Lower leg skin (tissue), 3 donors: ENCODE measurements around the gene CCDC70.

Experiments used
- POLR2A ChIP-seq, 2 donors: fragments of 450-650 bp; IDR thresholded peaks; one replicate each; pipeline ENCODE4 v1.6.1; 2016 to 2017; ENCODE audit warnings: antibody characterized with exemption in 2 of 2, mild to moderate bottlenecking in 1 of 2, moderate library complexity in 1 of 2
- TF ChIP-seq, protein P1 (sequence below), 3 donors: fragments of 450-650 bp; IDR thresholded peaks; one replicate each; pipeline ENCODE4 v1.5.1; 2016; ENCODE audit warnings: antibody characterized with exemption in 3 of 3, mild to moderate bottlenecking in 3 of 3, moderate library complexity in 2 of 3

DNA sequence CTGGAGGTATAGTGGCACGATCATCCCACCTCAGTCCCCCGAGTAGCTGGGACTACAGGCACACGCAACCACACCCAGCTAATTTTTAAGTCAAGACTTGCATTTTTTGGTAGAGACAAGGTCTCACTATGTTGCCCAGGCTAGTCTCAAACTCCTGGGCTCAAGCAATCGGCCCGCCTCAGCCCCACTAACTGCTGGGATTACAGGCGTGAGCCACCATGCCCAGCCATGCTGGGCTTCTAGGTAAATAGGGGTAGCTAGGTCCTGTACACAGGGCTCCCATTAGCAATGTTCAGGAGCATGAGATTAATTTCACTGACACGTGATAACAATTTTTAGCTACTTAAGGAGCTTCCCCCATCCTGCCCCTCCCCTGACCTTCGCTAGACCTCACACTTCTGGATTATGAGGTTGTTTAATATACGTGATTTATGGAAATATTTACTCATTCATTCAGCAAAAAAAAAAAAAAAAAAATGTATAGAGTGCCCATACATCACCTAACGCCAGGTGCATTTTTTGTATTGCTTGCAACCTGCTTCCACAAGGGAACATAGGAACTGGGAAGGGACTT is 36.0 kb upstream of the CCDC70 start:
- TF ChIP-seq POLR2A (IDR thresholded peaks at IDR 0.05) = no peak
- TF ChIP-seq, protein P1, sequence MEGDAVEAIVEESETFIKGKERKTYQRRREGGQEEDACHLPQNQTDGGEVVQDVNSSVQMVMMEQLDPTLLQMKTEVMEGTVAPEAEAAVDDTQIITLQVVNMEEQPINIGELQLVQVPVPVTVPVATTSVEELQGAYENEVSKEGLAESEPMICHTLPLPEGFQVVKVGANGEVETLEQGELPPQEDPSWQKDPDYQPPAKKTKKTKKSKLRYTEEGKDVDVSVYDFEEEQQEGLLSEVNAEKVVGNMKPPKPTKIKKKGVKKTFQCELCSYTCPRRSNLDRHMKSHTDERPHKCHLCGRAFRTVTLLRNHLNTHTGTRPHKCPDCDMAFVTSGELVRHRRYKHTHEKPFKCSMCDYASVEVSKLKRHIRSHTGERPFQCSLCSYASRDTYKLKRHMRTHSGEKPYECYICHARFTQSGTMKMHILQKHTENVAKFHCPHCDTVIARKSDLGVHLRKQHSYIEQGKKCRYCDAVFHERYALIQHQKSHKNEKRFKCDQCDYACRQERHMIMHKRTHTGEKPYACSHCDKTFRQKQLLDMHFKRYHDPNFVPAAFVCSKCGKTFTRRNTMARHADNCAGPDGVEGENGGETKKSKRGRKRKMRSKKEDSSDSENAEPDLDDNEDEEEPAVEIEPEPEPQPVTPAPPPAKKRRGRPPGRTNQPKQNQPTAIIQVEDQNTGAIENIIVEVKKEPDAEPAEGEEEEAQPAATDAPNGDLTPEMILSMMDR (IDR thresholded peaks at IDR 0.05) = no peak
